Measurements from ENCODE around the gene GNAO1.

The GNAO1 gene

DNA sequence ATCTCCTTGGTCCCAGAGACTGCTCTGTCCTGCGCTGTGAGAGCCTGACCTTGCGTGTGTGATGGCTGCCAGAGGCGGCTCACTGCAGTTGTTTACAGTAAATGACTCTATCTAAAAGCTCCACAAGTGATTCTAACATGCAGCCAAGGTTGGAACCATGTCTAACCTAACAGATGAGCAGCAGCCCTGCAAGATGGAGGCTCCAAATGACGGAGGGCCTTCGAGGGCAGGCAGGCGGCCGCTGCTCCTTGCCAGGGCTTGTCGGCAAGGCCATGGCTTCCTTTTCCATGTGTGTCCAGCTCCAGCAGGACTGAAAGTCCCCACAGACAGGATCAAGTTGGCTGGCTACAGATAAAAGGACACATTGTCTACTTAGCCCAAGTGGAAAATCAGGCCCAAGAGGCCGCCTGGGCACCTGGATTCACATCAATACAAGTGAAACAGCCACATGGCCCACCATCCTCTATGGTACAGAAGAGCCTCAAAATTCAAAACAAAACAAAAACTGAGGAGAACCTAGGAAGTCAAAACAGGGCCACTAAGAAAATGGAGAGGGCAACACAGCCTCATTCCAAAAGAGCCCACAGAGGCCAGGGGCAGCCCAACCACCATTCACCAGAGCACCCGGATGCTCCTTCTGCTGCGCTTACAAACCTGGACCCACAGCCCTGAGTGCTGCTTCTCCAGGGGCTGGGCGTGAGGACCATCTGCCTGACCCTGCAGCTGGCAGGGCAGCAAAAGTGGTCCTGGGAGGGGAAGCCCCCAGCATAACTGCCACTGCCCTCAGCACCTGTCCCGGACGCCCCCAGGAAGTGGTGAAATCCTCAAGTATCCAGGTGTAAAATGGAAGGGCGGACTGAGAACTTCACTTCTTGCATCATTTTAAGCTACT is 169.1 kb downstream of the GNAO1 start:
- TF ChIP-seq ZFX (IDR thresholded peaks at IDR 0.05) = no peak
- TF ChIP-seq, protein P1, sequence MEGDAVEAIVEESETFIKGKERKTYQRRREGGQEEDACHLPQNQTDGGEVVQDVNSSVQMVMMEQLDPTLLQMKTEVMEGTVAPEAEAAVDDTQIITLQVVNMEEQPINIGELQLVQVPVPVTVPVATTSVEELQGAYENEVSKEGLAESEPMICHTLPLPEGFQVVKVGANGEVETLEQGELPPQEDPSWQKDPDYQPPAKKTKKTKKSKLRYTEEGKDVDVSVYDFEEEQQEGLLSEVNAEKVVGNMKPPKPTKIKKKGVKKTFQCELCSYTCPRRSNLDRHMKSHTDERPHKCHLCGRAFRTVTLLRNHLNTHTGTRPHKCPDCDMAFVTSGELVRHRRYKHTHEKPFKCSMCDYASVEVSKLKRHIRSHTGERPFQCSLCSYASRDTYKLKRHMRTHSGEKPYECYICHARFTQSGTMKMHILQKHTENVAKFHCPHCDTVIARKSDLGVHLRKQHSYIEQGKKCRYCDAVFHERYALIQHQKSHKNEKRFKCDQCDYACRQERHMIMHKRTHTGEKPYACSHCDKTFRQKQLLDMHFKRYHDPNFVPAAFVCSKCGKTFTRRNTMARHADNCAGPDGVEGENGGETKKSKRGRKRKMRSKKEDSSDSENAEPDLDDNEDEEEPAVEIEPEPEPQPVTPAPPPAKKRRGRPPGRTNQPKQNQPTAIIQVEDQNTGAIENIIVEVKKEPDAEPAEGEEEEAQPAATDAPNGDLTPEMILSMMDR (conservative IDR thresholded peaks at IDR 0.05) = no peak
- H3K27ac ChIP-seq = no peak overlapping the region

DNA sequence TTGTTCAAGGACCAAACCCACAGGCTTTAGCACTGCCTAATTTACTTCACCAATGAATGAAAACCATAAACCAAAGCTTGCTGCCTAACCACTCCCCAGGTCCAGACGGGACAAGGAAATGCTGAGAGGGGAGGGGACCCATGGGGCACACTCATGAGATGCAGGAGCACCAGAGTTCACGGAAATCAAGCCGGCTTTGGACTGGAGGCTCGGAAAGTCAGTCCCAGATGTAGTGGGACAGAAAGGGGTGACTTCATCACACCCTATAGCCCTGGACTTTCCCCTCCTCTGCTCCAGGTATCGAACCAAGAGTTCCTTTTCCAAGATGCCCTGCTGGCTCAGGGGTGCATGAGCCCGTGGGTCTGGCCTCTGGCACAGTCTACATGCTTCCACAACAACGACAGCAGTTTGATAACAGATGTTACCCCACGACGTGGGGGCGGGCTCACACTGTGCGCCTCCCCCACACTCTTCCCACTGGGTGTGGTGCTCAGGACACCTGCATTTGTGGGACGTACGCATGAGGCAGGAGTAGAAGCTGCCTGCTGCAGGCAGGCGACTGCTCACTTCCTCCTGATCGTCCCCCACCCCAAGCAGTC is 170.9 kb downstream of the GNAO1 start:
- no peak overlapping the region for H3K27ac ChIP-seq
- TF ChIP-seq, protein P1 (conservative IDR thresholded peaks at IDR 0.05) = no peak
- no peak for TF ChIP-seq ZFX (IDR thresholded peaks at IDR 0.05)

DNA sequence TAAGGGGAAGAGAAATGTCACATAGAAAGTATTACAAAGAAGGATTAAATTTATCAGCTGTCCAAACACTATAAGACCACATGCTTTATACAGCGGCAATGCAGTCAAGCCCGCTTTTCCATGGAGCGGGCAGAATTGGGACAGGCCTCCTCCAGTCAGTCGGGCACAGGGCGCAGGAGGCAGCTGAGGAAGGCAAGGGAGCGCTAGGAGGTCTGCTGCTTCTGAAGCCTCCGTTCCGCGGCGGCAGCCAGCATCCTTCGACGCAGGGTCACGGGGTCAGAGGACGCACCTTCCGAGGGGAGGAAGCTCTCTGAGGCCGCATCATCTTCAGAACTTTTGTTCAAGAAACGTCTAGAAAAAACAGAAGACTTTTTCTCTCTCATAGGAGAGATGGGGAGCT is 171.4 kb downstream of the GNAO1 start:
- H3K27ac ChIP-seq = no peak overlapping the region
- TF ChIP-seq ZFX (IDR thresholded peaks at IDR 0.05) = no peak
- TF ChIP-seq, protein P1 (conservative IDR thresholded peaks at IDR 0.05) = no peak

DNA sequence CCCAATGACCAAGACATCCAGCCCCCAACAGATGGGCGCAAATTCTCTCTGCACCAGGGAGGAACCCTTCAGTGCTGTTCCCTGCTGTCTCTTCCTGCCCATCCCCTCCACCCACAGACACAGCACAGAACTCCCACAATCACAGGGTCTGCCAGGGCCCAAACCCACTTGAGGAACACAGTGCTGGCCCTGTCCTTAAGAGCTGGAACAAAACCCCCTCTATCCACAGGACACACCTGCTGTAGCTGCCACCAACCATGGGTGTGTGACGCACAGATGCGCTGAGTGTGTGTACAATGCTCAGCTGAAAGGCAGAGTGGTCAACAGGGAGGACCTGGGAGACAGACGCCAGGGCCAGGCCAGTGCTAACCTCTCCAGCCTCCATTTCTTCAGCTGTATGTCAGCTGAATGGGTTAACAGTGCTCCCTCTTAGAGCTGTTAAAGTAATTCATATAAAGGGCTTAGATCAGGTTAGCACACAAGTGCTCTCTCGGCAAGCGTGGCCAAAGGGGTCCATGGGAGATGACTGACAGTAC is 172.0 kb downstream of the GNAO1 start:
- no peak for TF ChIP-seq ZFX (IDR thresholded peaks at IDR 0.05)
- TF ChIP-seq, protein P1 (conservative IDR thresholded peaks at IDR 0.05) = no peak
- H3K27ac ChIP-seq = no peak overlapping the region

DNA sequence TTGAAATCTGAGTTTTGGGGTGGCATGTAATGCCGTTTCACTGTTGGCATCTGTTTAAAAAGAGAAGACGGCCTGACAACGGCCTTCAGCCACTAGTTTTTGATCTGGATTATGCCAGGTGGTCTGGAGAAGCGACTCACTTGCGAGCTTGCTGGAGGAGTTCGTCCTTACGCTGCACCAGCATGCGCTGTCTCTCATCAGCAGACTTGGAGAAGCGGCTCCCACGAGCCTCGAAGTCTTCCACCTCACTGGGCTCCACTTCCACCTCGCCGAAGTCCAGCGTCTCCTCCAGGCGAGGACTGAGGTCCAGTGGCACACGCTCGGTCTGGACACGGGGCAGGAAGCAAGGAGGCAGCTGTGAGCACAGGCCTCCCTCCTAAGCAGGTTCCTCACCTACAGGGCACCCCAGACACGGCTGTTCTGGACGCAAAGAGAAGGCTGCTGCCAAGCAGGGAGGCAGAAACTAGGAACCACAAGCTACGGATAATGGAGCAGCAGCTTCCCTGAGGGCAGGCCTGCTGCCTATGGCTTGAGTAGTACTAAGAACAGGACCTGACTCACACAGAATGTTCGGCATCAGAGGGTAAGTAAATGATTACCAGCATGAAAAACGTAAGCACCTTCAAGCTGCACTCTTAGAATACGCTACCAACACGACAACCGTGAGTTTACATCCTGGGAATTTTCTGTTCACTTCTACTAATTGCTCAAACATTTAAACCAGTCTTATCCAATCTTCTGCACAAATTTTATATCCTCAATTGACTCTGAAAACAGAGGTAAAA is 172.7 kb downstream of the GNAO1 start:
- no peak for TF ChIP-seq ZFX (IDR thresholded peaks at IDR 0.05)
- TF ChIP-seq, protein P1 (conservative IDR thresholded peaks at IDR 0.05) = no peak
- no peak overlapping the region for H3K27ac ChIP-seq

DNA sequence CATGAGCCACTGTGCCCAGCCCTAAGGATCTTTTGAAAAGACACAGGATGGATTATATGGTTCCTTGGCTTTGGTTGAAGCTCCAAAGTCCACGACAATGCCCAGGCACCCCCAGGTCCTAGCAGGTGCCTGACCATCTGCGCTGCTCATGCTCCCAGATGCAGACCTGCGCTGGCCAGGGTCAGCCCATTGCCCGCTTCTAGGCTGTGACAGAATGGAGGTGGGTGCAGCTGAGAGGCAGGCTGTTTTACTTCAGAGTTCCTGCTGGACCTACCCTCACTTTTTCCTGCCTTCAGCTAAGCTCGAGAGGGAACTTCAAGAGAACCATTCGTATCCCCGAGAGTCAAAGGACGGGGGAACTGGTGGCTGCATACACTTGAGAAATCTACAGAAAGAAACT is 173.6 kb downstream of the GNAO1 start:
- H3K27ac ChIP-seq = no peak overlapping the region
- TF ChIP-seq, protein P1 (conservative IDR thresholded peaks at IDR 0.05) = no peak
- no peak for TF ChIP-seq ZFX (IDR thresholded peaks at IDR 0.05)
